AG09309 (cell line): ENCODE data around the gene TUBB4B.

Source experiments
- DNase-seq: peaks from one replicate; pipeline ENCODE4 v3.0.0-alpha.2; 2010; ENCODE audit warnings: low read depth
- H3K4me3 ChIP-seq: 2 replicates; pipeline ENCODE4 v1.5.1; 2011; ENCODE audit warnings: mild to moderate bottlenecking, low read depth, low read length, moderate library complexity; ENCODE audit not compliant: control insufficient read depth
- TF ChIP-seq, protein P1 (sequence below): IDR thresholded peaks from 2 replicates; pipeline ENCODE4 v1.5.1; 2011; ENCODE audit warnings: mild to moderate bottlenecking, low read depth, low read length, inconsistent platforms; ENCODE audit not compliant: insufficient read depth, control insufficient read depth; ENCODE audit errors: missing control alignments

Gene TUBB4B

DNA sequence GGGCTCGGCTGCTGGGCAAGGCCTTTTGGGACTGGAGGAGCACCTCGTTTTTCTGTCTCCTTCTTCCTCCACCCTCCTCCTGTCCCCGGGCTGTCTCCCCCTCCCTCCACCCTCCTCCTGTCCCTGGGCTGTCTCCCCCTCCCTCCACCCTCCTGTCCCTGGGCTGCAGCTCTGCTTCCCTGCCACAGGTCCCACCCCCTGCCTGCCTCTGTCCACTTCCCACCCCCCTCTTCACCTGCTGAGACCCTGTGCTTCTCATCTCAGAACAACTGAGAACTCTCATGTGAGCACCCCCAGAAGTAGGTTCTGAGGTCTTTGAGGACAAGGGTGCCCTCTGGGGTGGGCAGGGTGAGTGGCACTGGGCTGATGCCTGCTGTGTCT, 30.6 kb downstream of the TUBB4B start:
- TF ChIP-seq, protein P1, sequence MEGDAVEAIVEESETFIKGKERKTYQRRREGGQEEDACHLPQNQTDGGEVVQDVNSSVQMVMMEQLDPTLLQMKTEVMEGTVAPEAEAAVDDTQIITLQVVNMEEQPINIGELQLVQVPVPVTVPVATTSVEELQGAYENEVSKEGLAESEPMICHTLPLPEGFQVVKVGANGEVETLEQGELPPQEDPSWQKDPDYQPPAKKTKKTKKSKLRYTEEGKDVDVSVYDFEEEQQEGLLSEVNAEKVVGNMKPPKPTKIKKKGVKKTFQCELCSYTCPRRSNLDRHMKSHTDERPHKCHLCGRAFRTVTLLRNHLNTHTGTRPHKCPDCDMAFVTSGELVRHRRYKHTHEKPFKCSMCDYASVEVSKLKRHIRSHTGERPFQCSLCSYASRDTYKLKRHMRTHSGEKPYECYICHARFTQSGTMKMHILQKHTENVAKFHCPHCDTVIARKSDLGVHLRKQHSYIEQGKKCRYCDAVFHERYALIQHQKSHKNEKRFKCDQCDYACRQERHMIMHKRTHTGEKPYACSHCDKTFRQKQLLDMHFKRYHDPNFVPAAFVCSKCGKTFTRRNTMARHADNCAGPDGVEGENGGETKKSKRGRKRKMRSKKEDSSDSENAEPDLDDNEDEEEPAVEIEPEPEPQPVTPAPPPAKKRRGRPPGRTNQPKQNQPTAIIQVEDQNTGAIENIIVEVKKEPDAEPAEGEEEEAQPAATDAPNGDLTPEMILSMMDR: no peak
- H3K4me3 ChIP-seq: no peak overlapping the region
- no peak for DNase-seq

DNA sequence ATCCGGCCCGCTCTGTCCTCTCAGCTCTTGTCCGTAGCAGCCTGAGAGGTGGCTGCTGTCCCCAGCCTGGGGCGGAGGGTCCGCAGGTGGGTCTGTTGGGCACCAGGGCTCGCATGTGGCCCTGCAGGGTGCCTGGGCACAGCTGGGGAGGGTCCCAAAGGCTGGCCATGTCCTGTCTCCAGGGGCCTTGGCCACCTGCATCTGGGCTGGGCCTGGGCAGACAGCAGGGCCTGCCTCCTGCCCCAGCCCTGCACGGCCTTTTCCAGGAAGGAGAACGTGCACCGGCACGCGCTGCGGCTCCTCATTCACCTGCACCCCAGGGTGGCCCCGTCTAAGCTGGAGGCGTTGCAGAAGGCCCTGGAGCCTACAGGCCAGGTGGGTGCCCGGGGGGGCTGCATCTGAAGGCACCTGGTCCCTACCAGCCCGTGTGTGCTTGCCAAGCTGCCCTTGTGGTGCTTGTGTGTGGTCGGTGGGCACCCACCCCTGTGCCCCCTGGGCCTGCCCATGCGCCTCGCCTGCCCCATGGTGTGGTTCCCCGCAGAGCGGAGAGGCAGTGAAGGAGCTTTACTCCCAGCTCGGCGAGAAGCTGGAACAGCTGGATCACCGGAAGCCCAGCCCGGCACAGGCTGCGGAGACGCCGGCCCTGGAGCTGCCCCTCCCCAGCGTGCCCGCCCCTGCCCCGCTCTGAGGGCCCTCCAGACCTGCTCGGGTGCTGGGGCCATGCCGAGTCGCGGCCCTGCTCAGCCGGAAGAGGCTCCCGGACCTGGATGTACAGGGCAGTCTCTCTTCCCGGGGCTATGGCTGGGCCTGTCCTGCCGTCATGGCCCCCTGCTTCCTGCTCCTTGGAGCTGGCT, 31.4 kb downstream of the TUBB4B start:
- DNase-seq: no peak
- H3K4me3 ChIP-seq: no peak overlapping the region
- TF ChIP-seq, protein P1: no peak

DNA sequence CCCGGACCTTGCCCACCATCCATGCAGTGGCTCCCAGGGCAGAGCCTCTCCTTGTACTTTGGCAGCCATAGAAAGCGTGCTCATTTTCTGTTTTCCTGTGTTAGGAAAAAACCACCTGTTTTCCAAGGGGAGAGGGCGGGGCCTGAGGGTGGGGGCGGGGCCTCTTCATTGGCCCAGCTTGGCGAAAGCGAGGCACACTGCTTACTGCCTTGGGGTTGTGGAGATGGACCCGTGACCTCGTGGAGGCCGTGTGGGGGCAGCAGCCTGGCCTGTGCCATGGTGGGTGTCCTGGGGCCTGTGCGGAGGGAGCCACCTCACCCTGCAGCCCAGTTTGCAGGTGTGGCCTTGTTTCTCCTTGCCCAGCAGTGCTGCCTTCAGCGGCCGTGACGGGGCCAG, 32.0 kb downstream of the TUBB4B start:
- no peak for DNase-seq
- TF ChIP-seq, protein P1: no peak
- no peak overlapping the region for H3K4me3 ChIP-seq

DNA sequence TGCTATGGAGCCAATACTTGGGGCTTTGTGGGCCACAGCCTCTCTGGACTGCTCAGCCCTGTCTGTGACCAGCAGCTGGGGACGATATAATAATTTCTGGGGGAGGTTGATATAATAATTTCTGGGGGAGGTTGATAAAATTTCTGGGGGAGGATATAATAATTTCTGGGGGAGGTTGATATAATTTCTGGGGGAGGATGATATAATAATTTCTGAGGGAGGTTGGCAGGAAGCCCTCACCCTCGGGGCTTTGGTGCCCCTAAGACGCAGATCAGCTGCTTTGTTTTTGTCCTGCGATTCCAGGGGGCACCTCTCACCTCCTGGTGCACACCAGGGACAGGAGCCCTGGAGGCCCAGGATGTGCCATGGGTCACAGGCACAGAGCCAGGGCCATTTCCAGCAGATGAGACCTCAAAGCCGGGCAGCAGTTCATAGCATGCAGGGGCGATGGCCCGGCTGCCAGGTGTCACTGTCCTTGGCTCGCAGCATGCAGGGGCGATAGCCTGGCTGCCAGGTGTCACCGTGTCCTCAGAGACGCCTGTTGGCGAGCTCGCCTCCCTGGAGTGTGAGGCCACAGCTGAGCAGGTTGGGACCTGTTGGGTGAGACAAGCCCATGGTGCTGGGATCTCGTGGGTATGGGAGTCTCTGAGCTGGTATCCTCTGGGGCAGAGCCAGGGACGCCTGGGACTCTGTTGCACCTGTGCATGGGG, 32.7 kb downstream of the TUBB4B start:
- DNase-seq: no peak
- TF ChIP-seq, protein P1: no peak
- H3K4me3 ChIP-seq: no peak overlapping the region

DNA sequence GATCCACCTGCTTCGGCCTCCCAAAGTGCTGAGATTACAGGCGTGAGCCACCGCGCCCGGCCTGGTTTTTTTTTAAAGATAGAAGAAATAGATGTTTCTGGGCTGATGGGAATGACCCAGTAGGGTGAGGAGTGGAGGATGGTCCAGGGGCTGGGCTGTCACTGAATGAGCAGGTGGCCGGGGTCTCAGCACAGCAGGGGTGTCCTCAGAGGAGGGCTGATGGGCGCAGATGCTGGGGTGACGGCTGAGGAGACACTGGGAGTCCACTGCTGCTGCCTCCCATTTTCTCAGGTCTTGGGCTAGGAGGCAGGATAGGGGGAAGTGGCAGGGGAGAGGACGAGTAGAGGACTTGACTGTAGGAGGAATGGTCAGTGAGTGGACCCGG, 34.1 kb downstream of the TUBB4B start:
- no peak overlapping the region for H3K4me3 ChIP-seq
- TF ChIP-seq, protein P1: no peak
- no peak for DNase-seq

DNA sequence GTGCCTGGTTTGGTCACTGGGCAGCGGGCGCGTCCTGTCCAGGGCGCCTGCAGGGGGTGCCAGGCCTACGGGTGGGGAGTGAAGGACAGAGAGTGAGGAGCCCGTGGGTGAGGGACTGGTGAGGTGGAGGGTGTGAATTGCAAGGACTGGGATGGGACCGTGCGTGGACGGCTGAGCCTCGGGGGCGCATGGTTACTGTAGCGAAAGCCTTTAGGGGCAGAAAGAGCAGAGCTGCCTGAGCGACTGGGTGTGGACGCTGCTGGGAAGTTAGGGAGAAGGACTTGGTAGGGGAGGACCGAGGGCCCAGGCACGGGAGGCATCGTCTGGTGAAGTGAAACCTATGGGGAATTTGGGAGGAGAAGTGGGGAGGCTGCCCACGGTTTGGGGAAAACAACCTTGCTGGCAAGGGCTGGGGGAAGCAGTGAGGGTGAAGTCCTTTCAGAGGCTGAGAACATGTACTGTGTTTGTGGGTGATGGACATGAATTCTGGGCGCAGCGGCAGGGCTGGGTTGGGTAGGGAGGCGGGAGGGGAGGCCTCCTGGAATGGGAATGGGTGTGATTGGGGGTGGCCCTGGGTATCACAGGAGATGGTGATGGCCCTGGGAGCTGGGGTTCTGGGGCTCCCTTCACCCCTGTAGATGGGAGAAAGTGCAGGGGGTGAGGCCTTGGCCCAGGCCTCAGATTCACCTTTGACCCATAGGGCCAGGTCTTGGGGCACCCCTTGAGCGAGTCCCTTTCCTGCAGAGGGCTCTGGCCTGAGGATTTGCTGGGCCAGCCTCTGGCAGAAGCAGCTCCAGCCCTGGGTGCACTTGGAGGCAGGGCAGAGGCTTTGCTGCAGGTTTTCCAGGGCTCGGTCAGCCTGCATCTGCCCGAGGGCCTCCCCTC, 34.7 kb downstream of the TUBB4B start:
- no peak overlapping the region for H3K4me3 ChIP-seq
- no peak for DNase-seq
- TF ChIP-seq, protein P1: no peak
